ENCODE results near the gene QSOX2. TPM values are rescaled to one million over a fixed set of nuclear protein-coding genes. Genes with fewer than 3 reads are reported as not detected.

Gene QSOX2
- total RNA-seq, 3 donors from 2014 or later (not counting 1 experiment from before 2014, with no cell fraction given), result 10.8 to 16.7 (median 16.6) TPM

DNA sequence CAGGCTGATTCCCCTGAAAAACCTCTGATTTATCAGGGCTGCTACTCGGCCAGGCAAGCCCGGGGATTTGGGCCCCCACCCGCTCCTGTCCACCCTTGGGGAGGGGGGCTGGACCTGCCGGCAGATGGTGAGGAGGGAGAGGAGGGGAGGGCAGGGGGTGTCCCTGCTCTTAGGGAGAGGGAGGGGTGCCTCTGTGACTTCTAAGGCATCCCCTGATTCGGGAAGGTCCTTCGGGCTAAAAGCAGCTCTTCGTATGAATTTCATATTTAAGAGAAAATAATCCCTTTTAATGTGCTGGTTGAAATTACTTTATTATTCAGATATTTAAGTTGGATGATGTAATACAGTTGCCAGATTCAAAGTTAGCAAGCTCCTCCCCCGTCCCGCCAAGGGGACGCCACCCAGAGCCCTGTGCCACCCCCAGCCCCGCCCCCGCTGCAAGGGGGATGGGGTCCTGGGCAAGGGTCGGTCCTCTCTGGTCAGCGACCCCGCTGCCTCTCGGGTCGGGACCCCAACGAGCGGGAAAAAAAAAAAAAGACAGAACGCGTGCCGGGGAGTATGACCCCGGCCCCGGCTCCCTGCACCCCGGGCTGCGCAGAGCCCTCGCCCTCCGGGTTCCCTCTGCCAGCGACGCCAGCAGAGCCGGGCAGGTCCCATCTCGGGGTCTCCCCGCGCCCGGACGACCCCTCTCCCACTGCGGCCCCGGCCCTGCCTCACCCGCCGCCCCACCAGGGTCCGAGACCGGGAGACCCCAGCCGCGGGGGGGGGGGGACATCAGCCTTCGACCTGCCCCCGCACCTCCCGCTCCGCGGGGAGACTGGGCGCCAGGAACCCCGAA is 53.1 kb downstream of the QSOX2 start:
- Mint-ChIP-seq H3K9me3 (no peaks in the 10 kb centered on the region), H3K4me1 (no peaks in the 10 kb centered on the region), H3K27ac (no peak overlapping the region), H3K27me3 (ENCODE audit: low read depth in 2 of 2) (peaks cover 25 to 35% of the 10 kb centered on the region in 2 donors), H3K4me3 (no peak overlapping the region), H3K36me3 (no peaks in the 10 kb centered on the region)
- intact Hi-C loops (cut with micrococcal nuclease), result no loop called here
- H3K27me3 ChIP-seq (ENCODE audit: control insufficient read depth, insufficient read depth, low read length), result peaks cover 23% of the 10 kb centered on the region
- 7% methylated on average over 51 of the region's 51 CpGs for WGBS (ENCODE audit: insufficient coverage)
- no peaks in the 10 kb centered on the region for H3K4me1 ChIP-seq (ENCODE audit: control insufficient read depth, insufficient read depth, low read length)
- H3K27ac ChIP-seq (ENCODE audit: low read length), result no peak overlapping the region
- no peak for DNase-seq
- H3K9me3 ChIP-seq (ENCODE audit: control insufficient read depth, insufficient read depth, low read length), result no peaks in the 10 kb centered on the region
- no peak overlapping the region for H3K4me3 ChIP-seq (ENCODE audit: low read length)
- TF ChIP-seq, protein P1, sequence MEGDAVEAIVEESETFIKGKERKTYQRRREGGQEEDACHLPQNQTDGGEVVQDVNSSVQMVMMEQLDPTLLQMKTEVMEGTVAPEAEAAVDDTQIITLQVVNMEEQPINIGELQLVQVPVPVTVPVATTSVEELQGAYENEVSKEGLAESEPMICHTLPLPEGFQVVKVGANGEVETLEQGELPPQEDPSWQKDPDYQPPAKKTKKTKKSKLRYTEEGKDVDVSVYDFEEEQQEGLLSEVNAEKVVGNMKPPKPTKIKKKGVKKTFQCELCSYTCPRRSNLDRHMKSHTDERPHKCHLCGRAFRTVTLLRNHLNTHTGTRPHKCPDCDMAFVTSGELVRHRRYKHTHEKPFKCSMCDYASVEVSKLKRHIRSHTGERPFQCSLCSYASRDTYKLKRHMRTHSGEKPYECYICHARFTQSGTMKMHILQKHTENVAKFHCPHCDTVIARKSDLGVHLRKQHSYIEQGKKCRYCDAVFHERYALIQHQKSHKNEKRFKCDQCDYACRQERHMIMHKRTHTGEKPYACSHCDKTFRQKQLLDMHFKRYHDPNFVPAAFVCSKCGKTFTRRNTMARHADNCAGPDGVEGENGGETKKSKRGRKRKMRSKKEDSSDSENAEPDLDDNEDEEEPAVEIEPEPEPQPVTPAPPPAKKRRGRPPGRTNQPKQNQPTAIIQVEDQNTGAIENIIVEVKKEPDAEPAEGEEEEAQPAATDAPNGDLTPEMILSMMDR (IDR thresholded peaks at IDR 0.05), result no peak
- H3K36me3 ChIP-seq (ENCODE audit: control insufficient read depth, insufficient read depth, low read length), result no peaks in the 10 kb centered on the region
- no peak for ATAC-seq

DNA sequence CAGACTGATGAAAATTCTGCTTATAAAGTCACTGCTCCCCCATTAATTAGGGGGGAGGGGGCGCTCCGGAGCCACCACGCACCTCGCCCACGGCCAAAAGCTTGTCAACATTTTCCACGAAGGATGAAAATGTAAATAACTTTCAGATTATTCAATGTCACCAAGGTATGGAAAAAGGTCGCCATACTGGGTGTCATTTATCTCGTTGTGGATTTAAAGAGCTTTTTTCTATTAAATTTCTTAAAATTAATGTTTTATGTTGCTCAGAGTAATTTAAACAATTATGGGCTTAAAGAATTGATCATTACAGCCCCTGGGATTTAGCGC is 53.7 kb downstream of the QSOX2 start:
- ATAC-seq (no peak), DNase-seq (no peak)
- H3K36me3 ChIP-seq (ENCODE audit: control insufficient read depth, insufficient read depth, low read length), result no peaks in the 10 kb centered on the region
- H3K4me3 Mint-ChIP-seq, result no peak overlapping the region
- TF ChIP-seq, protein P1 (IDR thresholded peaks at IDR 0.05), result no peak
- H3K27me3 ChIP-seq (ENCODE audit: control insufficient read depth, insufficient read depth, low read length), result peaks cover 20% of the 10 kb centered on the region
- H3K27me3 Mint-ChIP-seq (ENCODE audit: low read depth in 2 of 2), result peaks cover 23 to 34% of the 10 kb centered on the region in 2 donors
- no peaks in the 10 kb centered on the region for H3K36me3 Mint-ChIP-seq
- H3K4me1 Mint-ChIP-seq, result no peaks in the 10 kb centered on the region
- no peak overlapping the region for H3K27ac ChIP-seq (ENCODE audit: low read length)
- H3K4me1 ChIP-seq (ENCODE audit: control insufficient read depth, insufficient read depth, low read length), result no peaks in the 10 kb centered on the region
- no peak overlapping the region for H3K4me3 ChIP-seq (ENCODE audit: low read length)
- H3K9me3 Mint-ChIP-seq, result no peaks in the 10 kb centered on the region
- no peak overlapping the region for H3K27ac Mint-ChIP-seq
- H3K9me3 ChIP-seq (ENCODE audit: control insufficient read depth, insufficient read depth, low read length), result no peaks in the 10 kb centered on the region
- 8% methylated on average over 7 of the region's 9 CpGs for WGBS (ENCODE audit: insufficient coverage)
- intact Hi-C loops (cut with micrococcal nuclease), result no loop called here

DNA sequence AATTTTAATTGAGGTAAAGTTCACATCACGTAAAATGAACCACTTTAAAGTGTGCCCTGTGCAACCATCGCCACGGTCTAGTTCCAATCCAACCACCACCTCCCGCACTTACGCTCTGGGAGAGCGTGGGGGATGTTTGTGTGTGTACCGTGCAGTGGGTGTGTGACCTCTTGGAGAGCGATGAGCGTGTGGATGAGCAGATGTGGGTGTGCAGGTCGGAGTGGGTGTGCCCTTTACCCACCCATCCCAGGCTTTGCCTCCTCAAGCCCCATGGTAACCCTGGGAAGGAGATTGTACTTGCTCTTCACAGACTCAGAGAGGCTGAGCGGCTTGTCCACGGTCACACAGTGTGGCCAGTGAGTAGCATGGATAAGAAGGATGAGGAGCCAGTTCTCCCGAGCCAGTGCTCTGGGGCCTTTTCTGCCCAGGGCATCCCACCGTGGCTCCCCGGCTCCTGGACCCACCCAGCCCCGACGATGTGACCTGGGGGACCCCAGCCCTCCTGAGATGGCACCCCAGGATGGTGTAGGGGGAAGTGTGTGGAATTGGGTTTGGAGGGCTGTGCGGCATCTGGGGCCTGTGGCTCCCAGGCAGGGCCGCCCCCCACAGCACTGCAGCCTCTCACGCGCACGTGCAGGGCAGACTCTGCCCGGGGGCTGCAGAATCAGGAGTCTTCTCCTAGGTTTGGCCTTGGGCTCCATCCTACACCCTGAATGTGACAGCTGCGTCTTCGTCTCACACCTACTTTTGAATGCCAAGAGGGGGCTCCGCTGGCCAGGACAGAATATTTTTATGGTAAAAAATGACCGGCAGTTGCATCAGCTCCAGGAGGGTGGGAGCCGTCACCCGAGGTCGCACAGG is 54.3 kb downstream of the QSOX2 start:
- Mint-ChIP-seq H3K9me3 (no peaks in the 10 kb centered on the region), H3K27ac (no peak overlapping the region), H3K4me3 (no peak overlapping the region), H3K36me3 (no peaks in the 10 kb centered on the region), H3K4me1 (no peaks in the 10 kb centered on the region), H3K27me3 (ENCODE audit: low read depth in 2 of 2) (peaks cover 17 to 32% of the 10 kb centered on the region in 2 donors)
- TF ChIP-seq, protein P1 (IDR thresholded peaks at IDR 0.05), result no peak
- intact Hi-C loops (cut with micrococcal nuclease), result no loop called here
- 44% methylated on average over 24 of the region's 30 CpGs for WGBS (ENCODE audit: insufficient coverage)
- ATAC-seq, result no peak
- Histone ChIP-seq H3K36me3 (ENCODE audit: control insufficient read depth, insufficient read depth, low read length) (no peaks in the 10 kb centered on the region), H3K4me1 (ENCODE audit: control insufficient read depth, insufficient read depth, low read length) (no peaks in the 10 kb centered on the region), H3K4me3 (ENCODE audit: low read length) (no peak overlapping the region), H3K9me3 (ENCODE audit: control insufficient read depth, insufficient read depth, low read length) (no peaks in the 10 kb centered on the region), H3K27ac (ENCODE audit: low read length) (no peak overlapping the region), H3K27me3 (ENCODE audit: control insufficient read depth, insufficient read depth, low read length) (peaks cover 14% of the 10 kb centered on the region)
- DNase-seq, result no peak
